Measurements from ENCODE around the gene FTO.
"Not testable (repeated sequence)": the region's sequence is repeated elsewhere in the genome, so short reads cannot be mapped to it uniquely, and the experiment has no call there.

FTO gene

GRCh38 chr16:53703590-53704444 lies at the start of gene FTO, which contains the start of gene RPGRIP1L:
FTO (plus strand) TSS chr16:53704156.
RPGRIP1L (minus strand) TSS chr16:53703859; CDS start chr16:53700723, 3,136 bp downstream.
- DNase-seq (ENCODE audit: low spot score), result peak; percentile 99

- no peak for DNase-seq (ENCODE audit: low spot score)
These were observed 49.0 kb upstream of the FTO start for GRCh38 chr16:53654946-53655345.

- no peak for DNase-seq (ENCODE audit: low spot score)
These were observed 41.9 kb upstream of the FTO start for GRCh38 chr16:53662072-53662471.

GRCh38 chr16:53664724-53665345 lies 39.1 kb upstream of the FTO start:
- no peak for DNase-seq (ENCODE audit: low spot score)

- DNase-seq (ENCODE audit: low spot score), result no peak
These were observed 37.1 kb upstream of the FTO start for GRCh38 chr16:53666786-53667415.

- DNase-seq (ENCODE audit: low spot score), result no peak
These were observed 35.1 kb upstream of the FTO start for GRCh38 chr16:53668869-53669268.

GRCh38 chr16:53672461-53672860 lies 31.5 kb upstream of the FTO start:
- DNase-seq (ENCODE audit: low spot score), result no peak

GRCh38 chr16:53673189-53673588 lies 30.8 kb upstream of the FTO start:
- DNase-seq (ENCODE audit: low spot score), result no peak

GRCh38 chr16:53678155-53678554 lies 25.8 kb upstream of the FTO start:
- DNase-seq (ENCODE audit: low spot score), result no peak

GRCh38 chr16:53678756-53679343 lies 25.1 kb upstream of the FTO start:
- no peak for DNase-seq (ENCODE audit: low spot score)

- DNase-seq (ENCODE audit: low spot score), result no peak
These were observed 23.2 kb upstream of the FTO start for GRCh38 chr16:53680756-53681155.

GRCh38 chr16:53681354-53681753 lies 22.6 kb upstream of the FTO start:
- DNase-seq (ENCODE audit: low spot score), result no peak

GRCh38 chr16:53685334-53685733 lies 18.6 kb upstream of the FTO start:
- DNase-seq (ENCODE audit: low spot score), result not testable (repeated sequence)

- DNase-seq (ENCODE audit: low spot score), result no peak
These were observed 17.2 kb upstream of the FTO start for GRCh38 chr16:53686710-53687109.

GRCh38 chr16:53689636-53690035 lies 14.3 kb upstream of the FTO start:
- DNase-seq (ENCODE audit: low spot score), result no peak

GRCh38 chr16:53690771-53691170 lies 13.2 kb upstream of the FTO start:
- no peak for DNase-seq (ENCODE audit: low spot score)

- DNase-seq (ENCODE audit: low spot score), result no peak
These were observed 11.8 kb upstream of the FTO start for GRCh38 chr16:53692146-53692545.

- no peak for DNase-seq (ENCODE audit: low spot score)
These were observed 10.6 kb upstream of the FTO start for GRCh38 chr16:53693320-53693719.

- no peak for DNase-seq (ENCODE audit: low spot score)
These were observed 8.9 kb upstream of the FTO start for GRCh38 chr16:53695070-53695469.

GRCh38 chr16:53698271-53698670 lies 5.7 kb upstream of the FTO start:
- not testable (repeated sequence) for DNase-seq (ENCODE audit: low spot score)

GRCh38 chr16:53704445-53704813 lies 473 bp downstream of the FTO start:
- no peak for DNase-seq (ENCODE audit: low spot score)

- no peak for DNase-seq (ENCODE audit: low spot score)
These were observed 3.7 kb downstream of the FTO start for GRCh38 chr16:53707671-53708070.

- DNase-seq (ENCODE audit: low spot score), result no peak
These were observed 4.5 kb downstream of the FTO start for GRCh38 chr16:53708490-53708889.
